Activated CD4-positive, alpha-beta T cell treated with anti-CD3 and anti-CD28 coated beads, Interleukin-2, Interleukin-4, amounts not matched to agents 100 ng/mL and 50 ng/mL, durations not matched to agents 16 hours and 8 hours (primary cell): ENCODE data around the gene LENEP.

Source experiments
- DNase-seq: peaks from one replicate; pipeline ENCODE4 v3.0.0-alpha.2; 2020; ENCODE audit warnings: low spot score

The LENEP gene

GRCh38 chr1:155029513-155030242 lies 36.3 kb downstream of the LENEP start:
- no peak for DNase-seq

DNA sequence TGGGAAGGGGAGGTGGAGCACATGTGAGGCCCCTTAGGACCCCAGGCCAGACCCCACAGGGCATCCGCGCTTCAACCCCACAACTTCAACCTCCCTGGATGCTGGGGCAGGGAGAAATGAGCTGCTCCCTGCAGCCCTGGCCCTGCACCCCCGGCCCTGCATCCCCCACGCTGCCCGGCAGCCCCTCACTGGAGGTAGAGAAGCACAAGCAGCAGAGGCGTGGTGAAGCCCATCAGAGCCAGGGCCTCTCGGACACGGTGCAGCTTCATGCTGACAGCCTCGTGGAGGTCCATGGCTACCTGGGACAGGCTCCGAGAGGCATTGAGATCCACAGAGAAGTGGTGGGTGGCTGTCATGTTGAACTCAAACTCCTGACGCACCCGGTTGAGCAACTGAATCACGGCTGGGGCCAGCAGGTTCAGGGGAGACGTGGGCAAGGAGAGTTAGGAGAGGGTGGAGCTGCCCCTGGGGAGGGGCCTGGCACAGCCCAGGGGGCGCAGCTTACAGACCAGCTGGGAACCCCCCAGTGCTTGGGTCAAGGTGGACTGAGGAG lies 36.9 kb downstream of the LENEP start:
- DNase-seq = no peak

DNA sequence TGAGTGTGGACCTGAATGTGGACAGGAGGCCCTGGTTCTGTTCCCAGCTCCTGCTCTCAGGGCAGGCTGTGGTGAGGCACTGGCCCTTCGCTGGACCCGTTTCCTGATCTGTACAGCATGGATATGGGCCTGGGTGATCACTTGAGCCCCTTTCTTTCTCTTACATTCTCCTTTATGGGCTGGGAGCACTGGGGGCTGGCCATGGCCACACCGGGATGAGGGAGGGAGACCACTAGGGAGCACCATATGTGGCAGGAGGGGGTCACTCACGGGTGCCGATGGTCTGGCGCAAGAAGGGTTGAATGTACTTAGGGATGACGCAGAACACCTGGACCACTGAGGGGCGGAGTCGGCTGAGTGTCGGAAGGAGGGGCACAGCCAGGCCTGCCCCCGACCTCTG lies 37.5 kb downstream of the LENEP start:
- no peak for DNase-seq

DNA sequence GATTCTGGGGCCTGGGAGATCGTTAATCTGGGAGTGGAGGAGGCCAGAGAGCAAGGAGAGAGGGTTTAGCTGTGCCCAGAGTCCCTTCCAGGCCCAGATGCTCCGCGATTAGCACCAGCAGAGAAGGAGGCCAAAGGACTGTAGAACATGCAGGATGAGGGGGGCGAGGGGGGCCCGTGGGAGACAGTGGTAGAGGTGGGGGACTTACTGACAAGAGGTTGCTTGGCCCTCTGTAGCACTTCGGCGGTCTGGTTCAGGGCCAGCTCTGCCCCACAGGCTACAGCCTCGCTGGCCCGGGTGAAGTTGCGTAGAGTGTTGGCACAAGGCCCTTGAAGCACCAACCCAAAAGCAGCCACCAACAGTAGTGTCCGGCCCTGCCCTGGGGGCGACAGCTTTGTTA lies 39.5 kb downstream of the LENEP start:
- DNase-seq = no peak

DNA sequence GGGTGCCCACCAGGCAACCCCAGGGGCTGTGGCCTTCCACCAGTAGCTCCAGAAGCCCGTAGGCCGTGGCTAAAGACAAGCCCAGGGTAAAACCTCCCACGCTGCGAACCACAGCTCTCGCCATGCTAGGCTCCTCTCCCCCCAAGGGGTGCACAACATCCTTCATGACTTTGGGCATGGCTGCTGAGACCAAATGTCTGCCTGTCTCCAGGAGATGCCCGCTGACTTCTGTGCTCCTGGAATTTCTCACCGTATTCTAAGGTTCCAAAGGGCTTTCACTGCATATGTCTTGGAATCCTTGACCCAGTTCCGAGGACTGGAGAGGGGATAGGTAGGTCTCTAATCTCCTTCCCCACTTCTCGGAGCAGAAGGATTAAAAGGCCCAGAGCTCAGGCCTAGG lies 40.1 kb downstream of the LENEP start, which contains the start of the genes DCST1 and DCST2:
Gene DCST1, plus strand, starts transcription at position 301 of the 400 bp plus-strand sequence. CDS start 213 bp downstream, outside the sequence.
Gene DCST2, minus strand, starts transcription at position 258 of the 400 bp plus-strand sequence. Its CDS starts 80 bp downstream, at position 178.
- no peak for DNase-seq

DNA sequence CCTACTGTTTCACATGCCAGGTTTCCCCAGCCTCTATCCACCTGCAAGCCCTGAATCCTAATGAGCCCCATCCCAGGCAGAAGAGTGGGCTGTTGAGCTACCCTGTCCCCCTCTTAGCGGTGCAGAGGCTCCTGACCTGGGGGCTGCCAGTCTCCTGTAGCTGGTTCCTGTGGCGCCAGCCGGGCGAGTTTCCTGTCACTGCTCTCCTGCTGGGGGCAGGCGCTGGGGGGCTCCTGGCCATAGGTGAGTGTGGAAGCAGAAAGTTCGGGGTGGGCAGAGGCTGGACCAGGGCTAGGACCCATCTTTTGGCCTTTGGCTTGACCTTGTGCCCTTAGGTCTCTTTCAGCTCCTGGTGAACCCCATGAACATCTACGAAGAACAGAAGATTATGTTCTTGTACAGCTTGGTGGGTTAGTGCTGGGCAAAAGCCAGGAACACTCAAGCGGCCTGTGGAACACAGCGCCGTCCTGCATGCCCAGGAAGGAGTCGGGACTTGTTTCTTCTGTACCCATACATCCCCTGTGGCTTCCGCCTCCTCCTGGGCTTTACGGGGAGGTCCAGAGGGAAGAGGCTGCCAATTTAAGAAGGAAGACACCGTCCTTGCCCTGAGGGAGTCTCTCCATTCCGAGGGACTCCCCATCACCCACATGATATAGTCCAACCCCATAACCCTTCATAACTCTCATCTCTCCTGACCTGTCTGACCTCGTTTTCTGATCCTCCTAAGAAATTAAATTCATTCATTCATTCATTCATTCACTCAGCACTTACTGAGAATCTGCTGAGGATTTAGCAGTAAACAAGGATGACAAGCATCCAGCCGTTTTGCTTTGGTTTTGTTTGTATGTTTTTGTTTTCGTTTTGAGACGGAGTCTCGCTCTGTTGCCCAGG lies 41.2 kb downstream of the LENEP start:
- no peak for DNase-seq

DNA sequence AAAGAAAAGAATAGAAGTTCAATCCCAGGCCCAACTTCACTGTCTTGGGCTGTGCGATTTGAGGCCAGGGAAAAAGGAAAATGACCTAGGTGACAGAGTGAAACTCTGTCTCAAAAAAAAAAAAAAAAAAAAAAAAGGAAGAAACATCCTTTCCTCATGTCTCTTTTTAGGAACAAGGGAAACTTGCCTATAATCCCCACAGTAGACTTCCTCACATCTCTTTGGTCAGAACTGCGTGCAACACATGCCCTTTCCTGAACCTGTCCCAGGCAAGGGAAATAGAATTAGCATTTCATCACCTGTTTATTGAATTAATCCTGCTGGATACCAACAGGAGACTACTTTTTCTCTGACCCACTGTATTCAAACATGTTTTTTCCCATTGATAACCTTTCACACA lies 42.5 kb downstream of the LENEP start:
- no peak for DNase-seq

- DNase-seq = no peak
These were observed 43.7 kb downstream of the LENEP start for GRCh38 chr1:155037043-155037442.

DNA sequence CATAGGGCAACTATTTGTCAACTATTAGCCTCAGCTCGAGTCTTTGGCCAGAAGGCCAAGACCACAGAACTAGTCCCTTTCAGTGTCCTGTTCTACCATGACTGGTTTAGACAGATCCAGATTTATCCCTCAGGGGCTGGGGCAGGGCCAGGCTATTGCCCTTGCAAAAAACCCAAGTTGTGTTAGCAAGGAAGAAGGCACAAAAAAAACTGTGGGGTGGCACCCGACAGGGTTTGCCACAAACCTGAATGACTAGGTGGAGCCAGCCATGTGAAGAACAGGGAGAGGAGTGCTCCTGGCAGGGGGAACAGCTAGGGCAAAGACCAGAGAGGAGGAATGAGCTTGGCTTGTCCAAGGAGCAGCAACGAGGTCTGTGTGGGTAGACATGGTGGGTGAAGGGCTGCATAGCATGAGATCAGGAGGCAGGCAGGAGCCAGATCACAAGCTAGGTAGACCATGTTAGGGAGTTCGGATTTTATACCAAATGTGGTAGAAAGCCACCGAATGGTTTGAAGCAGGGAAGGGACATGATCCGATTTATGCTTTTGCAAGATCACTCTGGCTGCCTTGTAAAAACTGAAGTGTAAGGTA lies 44.6 kb downstream of the LENEP start:
- DNase-seq = no peak

- no peak for DNase-seq
These were observed 45.4 kb downstream of the LENEP start for GRCh38 chr1:155038602-155039307.

DNA sequence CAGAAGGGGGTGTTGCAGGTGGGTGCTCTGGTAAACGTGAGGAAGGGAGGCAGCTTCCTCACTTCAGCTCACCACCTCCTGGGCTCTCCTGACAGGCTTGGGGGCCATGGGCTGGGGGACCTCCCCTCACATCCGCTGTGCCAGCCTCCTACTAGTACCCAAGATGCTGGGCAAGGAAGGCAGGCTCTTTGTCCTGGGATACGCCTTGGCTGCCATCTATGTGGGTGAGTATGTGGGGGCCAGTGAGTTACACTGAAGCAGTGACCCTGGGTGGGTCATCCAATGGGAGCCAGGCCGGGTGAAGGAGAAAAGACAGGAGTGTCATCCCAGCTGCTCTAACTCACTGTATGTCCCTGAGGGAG lies 45.9 kb downstream of the LENEP start:
- no peak for DNase-seq

- no peak for DNase-seq
These were observed 47.1 kb downstream of the LENEP start for GRCh38 chr1:155040358-155041093.

DNA sequence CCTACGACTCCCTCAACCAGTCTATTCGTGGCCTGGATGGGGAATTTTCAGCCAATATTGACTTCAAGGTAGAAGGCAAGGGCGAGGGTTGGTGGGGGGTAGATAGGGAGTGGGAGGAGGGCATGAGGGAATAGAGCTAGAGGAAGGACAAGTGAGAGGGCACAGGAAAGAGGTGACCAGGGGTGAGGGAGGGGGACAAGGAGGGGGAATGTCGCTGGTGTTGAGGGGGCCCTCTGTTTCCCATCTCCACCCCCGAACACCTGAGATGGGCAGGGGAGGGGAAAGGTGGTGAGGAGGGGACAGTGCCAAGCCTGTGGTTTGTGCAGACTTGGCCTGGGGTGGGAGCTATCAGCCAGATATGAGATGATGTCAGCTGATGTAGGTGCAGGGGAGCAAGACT lies 49.4 kb downstream of the LENEP start:
- DNase-seq = no peak

DNA sequence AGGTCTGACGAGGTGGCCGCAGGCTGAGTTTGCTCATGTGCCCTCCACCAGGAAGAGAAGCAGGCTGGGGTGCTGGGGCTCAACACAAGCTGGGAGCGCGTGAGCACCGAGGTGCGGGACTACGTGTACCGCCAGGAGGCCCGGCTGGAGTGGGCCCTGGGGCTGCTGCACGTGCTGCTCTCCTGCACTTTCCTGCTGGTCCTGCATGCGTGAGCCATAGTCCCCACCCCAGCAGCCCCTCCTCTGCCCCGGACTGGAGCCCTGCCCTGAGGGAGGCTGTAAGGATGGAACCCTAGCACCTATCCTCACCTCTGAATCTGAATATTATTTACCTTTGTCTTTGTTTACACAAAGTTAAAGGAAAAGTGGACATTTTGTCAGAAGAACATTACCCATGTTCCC lies 49.9 kb downstream of the LENEP start:
- DNase-seq = no peak

DNA sequence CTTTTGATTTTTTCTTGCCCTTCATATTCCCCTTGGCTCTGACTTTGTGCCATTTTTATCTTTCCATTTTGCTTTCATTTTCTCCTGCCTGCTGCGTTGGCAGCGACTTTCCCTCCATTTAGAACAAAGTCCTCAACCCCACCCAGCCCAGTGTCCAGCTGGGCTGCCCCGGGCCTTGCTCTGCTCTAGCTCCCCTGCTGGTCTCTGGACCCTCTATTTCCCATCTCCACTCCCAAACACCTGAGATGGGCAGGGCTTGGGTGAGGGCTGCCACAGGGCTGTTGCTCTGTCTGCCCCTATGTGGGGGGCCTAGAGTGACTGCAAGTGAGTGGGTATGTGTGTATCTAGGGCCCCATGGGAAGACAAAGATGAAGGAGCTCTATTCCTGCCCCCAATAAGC lies 50.4 kb downstream of the LENEP start:
- DNase-seq = no peak
